HG02571 (cell line): Measurements from ENCODE around the gene NID1.
A peak's percentile ranks its signal among the peaks of the same experiment; 100 is the strongest.
"Not testable (repeated sequence)": the region's sequence is repeated elsewhere in the genome, so short reads cannot be mapped to it uniquely, and the experiment has no call there.

Source experiments
- ATAC-seq: cut with Tn5 transposase; IDR thresholded peaks from one replicate; pipeline ENCODE4 v1.9.1; 2021; ENCODE audit warnings: mild to moderate bottlenecking, moderate library complexity; ENCODE audit not compliant: unreplicated experiment

NID1 gene

GRCh38 chr1:236064674-236065508, at the start of gene NID1:
TSS of gene NID1 (minus strand) at chr1:236065090. CDS start at chr1:236065079, 11 bp downstream.
- ATAC-seq = no peak

- ATAC-seq = no peak
Observed at GRCh38 chr1:236114076-236114747, 49.3 kb upstream of the NID1 start.

GRCh38 chr1:236113324-236114032, 48.6 kb upstream of the NID1 start:
- ATAC-seq = no peak

- no peak for ATAC-seq
Observed at GRCh38 chr1:236112332-236112627, 47.4 kb upstream of the NID1 start.

- ATAC-seq = no peak
Observed at GRCh38 chr1:236111527-236112331, 46.8 kb upstream of the NID1 start.

- no peak for ATAC-seq
Observed at GRCh38 chr1:236110137-236110536, 45.2 kb upstream of the NID1 start.

- no peak for ATAC-seq
Observed at GRCh38 chr1:236108027-236108648, 43.2 kb upstream of the NID1 start.

- ATAC-seq = no peak
Observed at GRCh38 chr1:236107121-236107907, 42.4 kb upstream of the NID1 start.

- ATAC-seq = peak; percentile 46
Observed at GRCh38 chr1:236103646-236104218, 38.8 kb upstream of the NID1 start.

GRCh38 chr1:236103059-236103458, 38.2 kb upstream of the NID1 start:
- ATAC-seq = no peak

- no peak for ATAC-seq
Observed at GRCh38 chr1:236102611-236103010, 37.7 kb upstream of the NID1 start.

GRCh38 chr1:236101233-236102200, 36.6 kb upstream of the NID1 start:
- no peak for ATAC-seq

GRCh38 chr1:236100799-236101198, 35.9 kb upstream of the NID1 start:
- ATAC-seq = no peak

- no peak for ATAC-seq
Observed at GRCh38 chr1:236099355-236099974, 34.6 kb upstream of the NID1 start.

- no peak for ATAC-seq
Observed at GRCh38 chr1:236098267-236098666, 33.4 kb upstream of the NID1 start.

- not testable (repeated sequence) for ATAC-seq
Observed at GRCh38 chr1:236096660-236097482, 32.0 kb upstream of the NID1 start.
